ENCODE data around the gene OR7A17.

DNA sequence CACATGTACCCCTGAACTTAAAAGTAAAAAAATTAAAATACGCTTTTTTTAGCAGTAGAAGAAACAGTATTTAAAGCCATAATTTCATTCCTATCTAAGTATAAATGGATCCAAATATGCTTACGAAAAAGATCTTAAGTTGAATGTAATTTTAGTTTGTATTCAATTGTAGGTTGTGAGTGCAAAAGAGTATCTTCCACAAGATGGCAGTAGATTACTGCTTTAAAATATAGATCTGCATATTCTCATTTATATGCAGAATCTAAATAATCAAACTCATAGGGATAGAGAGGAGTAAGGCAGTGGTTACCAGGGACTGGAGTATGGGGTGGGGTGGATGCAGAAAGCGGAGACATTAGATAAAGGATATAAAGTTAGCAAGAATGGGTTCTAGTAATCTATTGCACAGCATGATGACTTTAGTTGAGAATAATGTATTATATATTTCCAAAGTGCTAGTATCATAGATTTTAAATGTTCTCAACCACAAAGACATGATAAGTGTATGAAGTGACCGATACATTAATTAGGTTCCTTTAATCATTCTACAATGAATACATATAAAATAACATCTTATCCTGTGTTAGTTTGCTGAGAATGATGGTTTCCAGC, 14.2 kb downstream of the OR7A17 start:
- no peak for TF ChIP-seq RFX5 (IDR thresholded peaks at IDR 0.05; ENCODE audit: borderline replicate concordance, low read depth, low read length)
- peak in 1 of 3 experiments; percentile 19; a peak in 2 of 4 replicates for TF ChIP-seq CTCF (IDR thresholded peaks at IDR 0.05; ENCODE audit: control extremely low read depth in 1 of 3, insufficient read depth in 1 of 3, low read depth in 1 of 3, low read length in 3 of 3)
- TF ChIP-seq POLR2AphosphoS5 (IDR thresholded peaks at IDR 0.05; ENCODE audit: low read depth, low read length): no peak
- TF ChIP-seq, protein P1, sequence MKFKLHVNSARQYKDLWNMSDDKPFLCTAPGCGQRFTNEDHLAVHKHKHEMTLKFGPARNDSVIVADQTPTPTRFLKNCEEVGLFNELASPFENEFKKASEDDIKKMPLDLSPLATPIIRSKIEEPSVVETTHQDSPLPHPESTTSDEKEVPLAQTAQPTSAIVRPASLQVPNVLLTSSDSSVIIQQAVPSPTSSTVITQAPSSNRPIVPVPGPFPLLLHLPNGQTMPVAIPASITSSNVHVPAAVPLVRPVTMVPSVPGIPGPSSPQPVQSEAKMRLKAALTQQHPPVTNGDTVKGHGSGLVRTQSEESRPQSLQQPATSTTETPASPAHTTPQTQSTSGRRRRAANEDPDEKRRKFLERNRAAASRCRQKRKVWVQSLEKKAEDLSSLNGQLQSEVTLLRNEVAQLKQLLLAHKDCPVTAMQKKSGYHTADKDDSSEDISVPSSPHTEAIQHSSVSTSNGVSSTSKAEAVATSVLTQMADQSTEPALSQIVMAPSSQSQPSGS (IDR thresholded peaks at IDR 0.05; ENCODE audit: low read length): no peak
- no peak for TF ChIP-seq POLR2A (IDR thresholded peaks at IDR 0.05; ENCODE audit: control extremely low read depth in 1 of 2, low read depth in 2 of 2, low read length in 2 of 2)
- no peak for TF ChIP-seq MAFK (IDR thresholded peaks at IDR 0.05; ENCODE audit: low read depth, low read length)
- TF ChIP-seq BRCA1 (IDR thresholded peaks at IDR 0.05; ENCODE audit: low read depth, low read length): no peak
- TF ChIP-seq CEBPB (IDR thresholded peaks at IDR 0.05; ENCODE audit: low read depth, low read length): no peak
- no peak for TF ChIP-seq SIN3A (conservative IDR thresholded peaks at IDR 0.05 in 1 of 2, IDR thresholded peaks at IDR 0.05 in 1 of 2; ENCODE audit: low read depth in 1 of 2, low read length in 2 of 2)
- TF ChIP-seq CBX8 (IDR thresholded peaks at IDR 0.05; ENCODE audit: borderline replicate concordance, low read depth, low read length): no peak
